WTC11 (cell line): ENCODE measurements around the gene SYN1.

Source experiments
- NR2C2 ChIP-seq: sonication (generic); formaldehyde crosslinking; IDR thresholded peaks from 2 replicates; pipeline ENCODE4 v1.8.0; 2022; ENCODE audit warnings: mild to moderate bottlenecking, missing genetic modification reagents
- TF ChIP-seq, protein P1 (sequence below): sonication (generic); formaldehyde crosslinking; IDR thresholded peaks from 2 replicates; pipeline ENCODE4 v1.8.0; 2022; ENCODE audit warnings: mild to moderate bottlenecking, missing genetic modification reagents
- TF ChIP-seq, protein P2 (sequence below): fragments of 200-600 bp; IDR thresholded peaks from 2 replicates; pipeline ENCODE4 v1.8.0; 2022; ENCODE audit warnings: antibody characterized with exemption

DNA sequence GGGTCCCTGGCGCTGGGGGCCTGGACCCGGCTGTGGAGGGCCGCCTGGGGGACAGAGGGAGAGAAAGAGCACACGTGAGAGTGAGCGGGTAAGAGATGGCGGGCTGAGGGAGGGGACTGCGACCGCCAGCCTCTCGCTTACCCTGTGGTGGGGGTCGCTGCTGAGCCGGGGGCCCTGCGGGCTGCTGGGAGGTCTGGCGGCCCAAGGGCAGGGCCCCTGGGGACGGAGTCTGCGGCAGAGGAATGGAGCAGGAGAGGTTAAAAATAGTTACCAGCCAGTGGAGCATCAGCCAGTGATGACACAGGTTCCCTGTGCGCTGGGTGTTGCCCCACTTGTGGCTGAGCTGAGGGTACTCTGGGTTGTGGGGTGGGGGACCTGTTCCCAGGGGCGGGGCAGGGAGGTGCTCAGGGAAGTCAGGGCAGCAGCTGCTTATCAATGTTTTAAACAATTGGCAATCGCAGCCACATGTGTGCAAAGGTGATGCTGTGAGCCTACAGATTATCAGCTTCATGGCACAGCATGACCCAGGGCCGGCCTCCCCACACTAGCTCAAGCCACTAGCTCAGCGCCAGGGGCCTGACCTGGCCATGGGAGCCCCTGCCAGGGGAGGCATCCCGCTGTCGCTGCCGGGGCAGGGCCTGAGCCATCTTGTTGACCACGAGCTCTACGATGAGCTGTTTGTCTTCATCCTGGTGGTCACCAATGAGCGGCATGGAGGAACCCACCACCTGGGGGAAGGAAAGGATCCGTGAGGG, 44.9 kb downstream of the SYN1 start:
- TF ChIP-seq NR2C2 (CRISPR knock-in tag) = no peak
- TF ChIP-seq, protein P1, sequence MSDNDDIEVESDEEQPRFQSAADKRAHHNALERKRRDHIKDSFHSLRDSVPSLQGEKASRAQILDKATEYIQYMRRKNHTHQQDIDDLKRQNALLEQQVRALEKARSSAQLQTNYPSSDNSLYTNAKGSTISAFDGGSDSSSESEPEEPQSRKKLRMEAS = no peak
- TF ChIP-seq, protein P2, sequence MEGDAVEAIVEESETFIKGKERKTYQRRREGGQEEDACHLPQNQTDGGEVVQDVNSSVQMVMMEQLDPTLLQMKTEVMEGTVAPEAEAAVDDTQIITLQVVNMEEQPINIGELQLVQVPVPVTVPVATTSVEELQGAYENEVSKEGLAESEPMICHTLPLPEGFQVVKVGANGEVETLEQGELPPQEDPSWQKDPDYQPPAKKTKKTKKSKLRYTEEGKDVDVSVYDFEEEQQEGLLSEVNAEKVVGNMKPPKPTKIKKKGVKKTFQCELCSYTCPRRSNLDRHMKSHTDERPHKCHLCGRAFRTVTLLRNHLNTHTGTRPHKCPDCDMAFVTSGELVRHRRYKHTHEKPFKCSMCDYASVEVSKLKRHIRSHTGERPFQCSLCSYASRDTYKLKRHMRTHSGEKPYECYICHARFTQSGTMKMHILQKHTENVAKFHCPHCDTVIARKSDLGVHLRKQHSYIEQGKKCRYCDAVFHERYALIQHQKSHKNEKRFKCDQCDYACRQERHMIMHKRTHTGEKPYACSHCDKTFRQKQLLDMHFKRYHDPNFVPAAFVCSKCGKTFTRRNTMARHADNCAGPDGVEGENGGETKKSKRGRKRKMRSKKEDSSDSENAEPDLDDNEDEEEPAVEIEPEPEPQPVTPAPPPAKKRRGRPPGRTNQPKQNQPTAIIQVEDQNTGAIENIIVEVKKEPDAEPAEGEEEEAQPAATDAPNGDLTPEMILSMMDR = no peak
